ENCODE results near the gene CYB561D2. TPM values are rescaled to one million over a fixed set of nuclear protein-coding genes. Genes with fewer than 3 reads are reported as not detected.

CYB561D2 gene
- total and polyA plus RNA-seq, 2 donors (not counting 3 experiments of a cell fraction or from before 2014, with no cell fraction given): 13.6 to 46.0 TPM

DNA sequence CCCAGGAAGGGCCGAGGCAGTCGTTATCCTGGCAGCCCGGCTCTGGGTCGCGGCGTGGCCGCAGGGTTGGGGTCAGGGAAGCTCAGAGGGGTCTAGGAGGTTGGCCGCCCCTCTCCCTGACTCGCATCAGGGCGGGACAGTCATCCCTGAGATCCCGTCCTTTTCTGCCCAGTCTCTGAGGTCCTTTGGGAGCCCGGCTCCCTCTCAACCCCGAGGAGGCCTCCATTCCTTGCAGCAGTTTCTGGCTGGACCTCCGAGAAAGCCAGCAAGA is 28.6 kb upstream of the CYB561D2 start:
- dilution Hi-C loops (cut with MboI; ENCODE audit: extremely low pct_ligation_motif_present, low sequenced_read_pairs): no loop called here
- BruUV-seq (replicated peaks): TSS peak; percentile 69
- intact Hi-C loops (cut with micrococcal nuclease): loop anchor here (1.0 to 2.0 kb wide), 2 partner anchors 30 to 155 kb away; partner anchors contain the start of gene IFRD2
- CTCF ChIA-PET: interaction anchor here (1.0 to 4.3 kb wide), 4 partner anchors 14 to 220 kb away, joined by 4 to 66 read pairs (median 23); partner anchors contain the start of genes HYAL3 and NAA80
- Histone ChIP-seq H4K20me1 (replicated peaks; ENCODE audit: control insufficient read depth, extremely low read depth, insufficient read depth, low read length) (no peaks in the 10 kb centered on the region), H3K4me1 (ENCODE audit: control insufficient read depth, extremely low read depth, insufficient read depth, low read length) (peaks cover 60% of the 10 kb centered on the region), H3K27ac (ENCODE audit: insufficient read depth, low read depth, low read length) (peak overlapping the region; percentile 99), H3K9me1 (replicated peaks; ENCODE audit: control insufficient read depth, extremely low read depth, insufficient read depth, low read length) (no peaks in the 10 kb centered on the region), H3K79me2 (ENCODE audit: control insufficient read depth, insufficient read depth, low read length) (peaks cover 49% of the 10 kb centered on the region), H3K4me2 (ENCODE audit: insufficient read depth, low read length) (peak overlapping the region; percentile 75), H2AFZ (ENCODE audit: low read depth, low read length) (no peak overlapping the region), H3K9ac (replicated peaks; ENCODE audit: extremely low read depth, insufficient read depth, low read length) (peak overlapping the region; percentile 88), H3K27me3 (ENCODE audit: control insufficient read depth in 2 of 2, insufficient read depth in 2 of 2, low read length in 2 of 2) (no peaks in the 10 kb centered on the region), H3K4me3 (replicated peaks in 1 of 3; ENCODE audit: insufficient read depth in 1 of 3, low read depth in 1 of 3, low read length in 3 of 3) (peak overlapping the region; percentile 31 to 89 (median 62)), H3K9me3 (replicated peaks; ENCODE audit: control insufficient read depth, insufficient read depth, low read length) (no peaks in the 10 kb centered on the region), H3K36me3 (ENCODE audit: control insufficient read depth in 2 of 2, extremely low read depth in 1 of 2, insufficient read depth in 2 of 2, low read length in 2 of 2) (peaks cover 10 to 36% of the 10 kb centered on the region in 2 experiments)
- TF ChIP-seq JUN (IDR thresholded peaks at IDR 0.05; ENCODE audit: borderline replicate concordance, insufficient read depth, insufficient read length, low read depth) (no peak), POLR2AphosphoS5 (IDR thresholded peaks at IDR 0.05; ENCODE audit: insufficient read depth, low read depth, low read length) (peak; percentile 12), GATA2 (IDR thresholded peaks at IDR 0.05; ENCODE audit: insufficient read depth, insufficient read length, low read depth, low read length) (no peak), POLR2A (IDR thresholded peaks at IDR 0.05; ENCODE audit: low read depth, low read length) (peak; percentile 59)
- TF ChIP-seq, protein P1, sequence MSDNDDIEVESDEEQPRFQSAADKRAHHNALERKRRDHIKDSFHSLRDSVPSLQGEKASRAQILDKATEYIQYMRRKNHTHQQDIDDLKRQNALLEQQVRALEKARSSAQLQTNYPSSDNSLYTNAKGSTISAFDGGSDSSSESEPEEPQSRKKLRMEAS (IDR thresholded peaks at IDR 0.05; ENCODE audit: insufficient read depth, insufficient read length): no peak
- no peak for FAIRE-seq
- no peak for DNase-seq (ENCODE audit: low read depth, low spot score)
- POLR2A ChIA-PET: interaction anchor here (5.1 kb wide), 1 partner anchor 14 kb away, joined by 38 read pairs; no protein-coding TSS in a partner anchor

DNA sequence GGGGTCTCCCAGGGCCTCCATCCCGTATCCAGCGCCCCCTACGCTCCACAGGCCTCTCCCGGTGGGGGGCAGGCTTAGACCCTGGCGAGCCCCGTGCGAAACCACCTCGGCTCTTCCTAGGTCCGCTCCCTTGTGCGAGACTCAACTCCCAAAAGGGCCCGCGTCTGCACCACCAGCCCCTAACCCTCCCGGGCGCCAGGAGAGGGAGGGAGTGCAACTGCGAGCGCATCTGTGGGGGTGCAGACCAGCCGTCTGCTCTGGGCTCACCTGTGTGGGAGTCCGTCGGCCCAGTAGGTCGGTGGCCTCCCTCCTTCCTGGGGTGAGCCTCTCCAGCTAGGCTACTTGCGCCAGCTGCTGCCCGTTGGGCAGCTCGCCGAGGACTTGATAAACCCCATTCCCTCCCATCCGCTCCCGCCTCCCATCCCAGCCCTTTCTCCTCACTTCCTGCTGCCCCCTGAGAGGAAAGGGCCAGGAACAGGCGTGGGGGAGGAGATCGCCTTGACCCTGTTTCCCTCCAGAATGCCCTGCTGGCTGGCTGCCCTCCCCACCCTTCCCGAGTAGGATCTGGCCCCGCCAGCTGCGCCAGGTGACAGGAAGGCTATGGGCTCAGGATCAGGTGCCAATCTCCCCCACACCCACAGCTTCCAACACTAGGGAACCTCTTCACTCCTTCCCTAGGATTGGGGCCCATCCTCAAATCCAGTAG is 28.1 kb upstream of the CYB561D2 start, which contains the start of gene HYAL2:
Gene HYAL2 (minus strand): TSS at position 360 of the 706 bp plus-strand sequence. CDS start 2,256 bp downstream, outside the sequence.
- dilution Hi-C loops (cut with MboI; ENCODE audit: extremely low pct_ligation_motif_present, low sequenced_read_pairs): no loop called here
- TSS peak; percentile 6 for BruUV-seq (replicated peaks)
- Histone ChIP-seq H3K9me1 (replicated peaks; ENCODE audit: control insufficient read depth, extremely low read depth, insufficient read depth, low read length) (no peaks in the 10 kb centered on the region), H3K79me2 (ENCODE audit: control insufficient read depth, insufficient read depth, low read length) (peaks cover 49% of the 10 kb centered on the region), H3K9me3 (replicated peaks; ENCODE audit: control insufficient read depth, insufficient read depth, low read length) (no peaks in the 10 kb centered on the region), H3K27ac (ENCODE audit: insufficient read depth, low read depth, low read length) (peak within 1 kb of the TSS; percentile 99), H3K36me3 (ENCODE audit: control insufficient read depth in 2 of 2, extremely low read depth in 1 of 2, insufficient read depth in 2 of 2, low read length in 2 of 2) (peaks cover 8 to 32% of the 10 kb centered on the region in 2 experiments), H3K4me2 (ENCODE audit: insufficient read depth, low read length) (peak within 1 kb of the TSS; percentile 75), H3K27me3 (ENCODE audit: control insufficient read depth in 2 of 2, insufficient read depth in 2 of 2, low read length in 2 of 2) (no peaks in the 10 kb centered on the region), H3K9ac (replicated peaks; ENCODE audit: extremely low read depth, insufficient read depth, low read length) (peak within 1 kb of the TSS; percentile 89), H4K20me1 (replicated peaks; ENCODE audit: control insufficient read depth, extremely low read depth, insufficient read depth, low read length) (no peaks in the 10 kb centered on the region), H3K4me3 (replicated peaks in 1 of 3; ENCODE audit: insufficient read depth in 1 of 3, low read depth in 1 of 3, low read length in 3 of 3) (peak within 1 kb of the TSS; percentile 31 to 89 (median 89)), H3K4me1 (ENCODE audit: control insufficient read depth, extremely low read depth, insufficient read depth, low read length) (peaks cover 60% of the 10 kb centered on the region), H2AFZ (ENCODE audit: low read depth, low read length) (no peak within 1 kb of the TSS)
- peak; percentile 5 for TF ChIP-seq FOS (IDR thresholded peaks at IDR 0.05; ENCODE audit: borderline replicate concordance, insufficient read depth, low read length)
- TF ChIP-seq, protein P1 (IDR thresholded peaks at IDR 0.05; ENCODE audit: insufficient read depth, insufficient read length): no peak
- no peak for TF ChIP-seq JUN (IDR thresholded peaks at IDR 0.05; ENCODE audit: borderline replicate concordance, insufficient read depth, insufficient read length, low read depth)
- peak; percentile 45 for TF ChIP-seq GATA2 (IDR thresholded peaks at IDR 0.05; ENCODE audit: insufficient read depth, insufficient read length, low read depth, low read length)
- TF ChIP-seq POLR2AphosphoS5 (IDR thresholded peaks at IDR 0.05; ENCODE audit: insufficient read depth, low read depth, low read length): peak; percentile 95
- TF ChIP-seq EZH2 (IDR thresholded peaks at IDR 0.05; ENCODE audit: borderline replicate concordance, low read depth, low read length, severe bottlenecking): no peak
- TF ChIP-seq POLR2A (IDR thresholded peaks at IDR 0.05; ENCODE audit: low read depth, low read length): peak; percentile 91
- TF ChIP-seq, protein P2, sequence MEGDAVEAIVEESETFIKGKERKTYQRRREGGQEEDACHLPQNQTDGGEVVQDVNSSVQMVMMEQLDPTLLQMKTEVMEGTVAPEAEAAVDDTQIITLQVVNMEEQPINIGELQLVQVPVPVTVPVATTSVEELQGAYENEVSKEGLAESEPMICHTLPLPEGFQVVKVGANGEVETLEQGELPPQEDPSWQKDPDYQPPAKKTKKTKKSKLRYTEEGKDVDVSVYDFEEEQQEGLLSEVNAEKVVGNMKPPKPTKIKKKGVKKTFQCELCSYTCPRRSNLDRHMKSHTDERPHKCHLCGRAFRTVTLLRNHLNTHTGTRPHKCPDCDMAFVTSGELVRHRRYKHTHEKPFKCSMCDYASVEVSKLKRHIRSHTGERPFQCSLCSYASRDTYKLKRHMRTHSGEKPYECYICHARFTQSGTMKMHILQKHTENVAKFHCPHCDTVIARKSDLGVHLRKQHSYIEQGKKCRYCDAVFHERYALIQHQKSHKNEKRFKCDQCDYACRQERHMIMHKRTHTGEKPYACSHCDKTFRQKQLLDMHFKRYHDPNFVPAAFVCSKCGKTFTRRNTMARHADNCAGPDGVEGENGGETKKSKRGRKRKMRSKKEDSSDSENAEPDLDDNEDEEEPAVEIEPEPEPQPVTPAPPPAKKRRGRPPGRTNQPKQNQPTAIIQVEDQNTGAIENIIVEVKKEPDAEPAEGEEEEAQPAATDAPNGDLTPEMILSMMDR (IDR thresholded peaks at IDR 0.05; ENCODE audit: extremely low read depth in 1 of 2, insufficient read depth in 1 of 2, low read depth in 1 of 2, low read length in 2 of 2): no peak
- TF ChIP-seq MYC (IDR thresholded peaks at IDR 0.05; ENCODE audit: low read depth, low read length): no peak
- CTCF ChIA-PET: interaction anchor here (0.8 to 4.3 kb wide), 8 partner anchors 13 to 220 kb away, joined by 3 to 66 read pairs (median 23); partner anchors contain the start of genes HYAL1, HYAL3, NAA80 and RASSF1
- intact Hi-C loops (cut with micrococcal nuclease): loop anchor here (1.0 to 2.0 kb wide), 4 partner anchors 12 to 156 kb away; partner anchors contain the start of genes HYAL3, IFRD2 and NAA80
- POLR2A ChIA-PET: interaction anchor here (0.6 to 5.1 kb wide), 3 partner anchors 13 to 214 kb away, joined by 3 to 38 read pairs (median 5); partner anchors contain the start of genes HYAL3 and NAA80
- FAIRE-seq (peak; percentile 99), DNase-seq (ENCODE audit: low read depth, low spot score) (peak; percentile 74)
